Measurements from ENCODE around the gene SETD7. TPM values are rescaled to one million over a fixed set of nuclear protein-coding genes. Genes with fewer than 3 reads are reported as not detected.

SETD7 gene
- total and polyA plus RNA-seq, 2 of the 8 experiments (the other 6 are each of a cell fraction or from before 2014, with no cell fraction given) = 1.5 to 4.6 TPM

- no peaks in the 10 kb centered on the region for H3K79me1 ChIP-seq (ENCODE audit: low read depth, low read length)
- no peak overlapping the region for H2AFZ ChIP-seq (ENCODE audit: low read length)
- no peak for FAIRE-seq
- no peak overlapping the region for H2BK5ac ChIP-seq (ENCODE audit: low read depth, low read length)
- no peaks in the 10 kb centered on the region for H4K20me1 ChIP-seq (replicated peaks in 1 of 2; ENCODE audit: control insufficient read depth in 1 of 2, insufficient read depth in 2 of 2, low read length in 2 of 2)
- ChIA-PET CTCF (ENCODE audit: partially characterized antibody) (interaction anchor here (0.7 to 2.4 kb wide), 5 partner anchors 23 to 142 kb away, joined by 3 to 7 read pairs (median 4); no protein-coding TSS in a partner anchor), POLR2A (ENCODE audit: partially characterized antibody) (no interaction called here)
- H2BK12ac ChIP-seq (ENCODE audit: low read depth, low read length) = no peak overlapping the region
- no peak overlapping the region for H3K18ac ChIP-seq (ENCODE audit: extremely low read depth, low read length)
- no peak overlapping the region for H3K27ac ChIP-seq (ENCODE audit: low read depth, low read length)
- no peak overlapping the region for H3K14ac ChIP-seq (ENCODE audit: insufficient read length)
- no peak overlapping the region for H3K4ac ChIP-seq (replicated peaks; ENCODE audit: insufficient read length, low read depth, low read length)
- no peaks in the 10 kb centered on the region for H3K36me3 ChIP-seq (ENCODE audit: control insufficient read depth in 2 of 4, insufficient read depth in 4 of 4, low read length in 3 of 4)
- no peak overlapping the region for H2AK5ac ChIP-seq (ENCODE audit: low read depth, low read length)
- no peak overlapping the region; a peak in 1 of 4 replicates for H3K4me2 ChIP-seq (ENCODE audit: insufficient read depth in 1 of 2, low read depth in 2 of 2, low read length in 2 of 2)
- H4K8ac ChIP-seq (ENCODE audit: extremely low read depth, insufficient read depth, low read length) = no peak overlapping the region; the same call in 1 of the 2 replicates
- TF ChIP-seq EGR1 (IDR thresholded peaks at IDR 0.05; ENCODE audit: borderline replicate concordance, low read depth, low read length) = no peak
- TF ChIP-seq FOSL1 (IDR thresholded peaks at IDR 0.05; ENCODE audit: insufficient read depth, low read depth, low read length) = no peak
- no peak for TF ChIP-seq RFX5 (IDR thresholded peaks at IDR 0.05; ENCODE audit: borderline replicate concordance, low read depth, low read length)
- TF ChIP-seq MAFK (IDR thresholded peaks at IDR 0.05; ENCODE audit: low read depth, low read length) = no peak
- TF ChIP-seq CBX8 (IDR thresholded peaks at IDR 0.05; ENCODE audit: borderline replicate concordance, low read depth, low read length) = no peak
- no peak for TF ChIP-seq ZNF274 (IDR thresholded peaks at IDR 0.05; ENCODE audit: borderline replicate concordance, extremely low read depth, low read length)
- TF ChIP-seq CHD2 (IDR thresholded peaks at IDR 0.05; ENCODE audit: low read length) = no peak
- TF ChIP-seq SUZ12 (IDR thresholded peaks at IDR 0.05; ENCODE audit: low read length) = no peak
- TF ChIP-seq HDAC6 (IDR thresholded peaks at IDR 0.05; ENCODE audit: low read depth, low read length) = no peak
- no peak for TF ChIP-seq NANOG (IDR thresholded peaks at IDR 0.05; ENCODE audit: insufficient read depth, low read depth, low read length, poor library complexity, severe bottlenecking)
- TF ChIP-seq BACH1 (IDR thresholded peaks at IDR 0.05; ENCODE audit: low read length) = no peak
- no peak overlapping the region for H3K4me3 ChIP-seq (ENCODE audit: extremely low read depth in 1 of 4, insufficient read depth in 2 of 4, low read depth in 3 of 4, low read length in 4 of 4)
- H3K4me1 ChIP-seq (replicated peaks in 1 of 4; ENCODE audit: control insufficient read depth in 3 of 4, insufficient read depth in 4 of 4, low read length in 3 of 4) = peaks cover 0 to 9% (median 3%) of the 10 kb centered on the region in 4 experiments; a peak in 6 of 7 replicates
- no peaks in the 10 kb centered on the region for H3K79me2 ChIP-seq (ENCODE audit: control insufficient read depth in 1 of 2, insufficient read depth in 2 of 2, low read length in 2 of 2)
- DNase-seq (ENCODE audit: low read depth in 1 of 2, low spot score in 2 of 2) = no peak
- H3K23me2 ChIP-seq (ENCODE audit: low read depth, low read length) = peaks cover 19% of the 10 kb centered on the region; the same call in 1 of the 2 replicates
- WGBS, 2 experiments (ENCODE audit: extremely low coverage in 1 of 2, insufficient coverage in 1 of 2, insufficient read length in 1 of 2, insufficient replicate concordance in 2 of 2, low coverage in 1 of 2, low lambda C conversion rate in 2 of 2, missing lambda C conversion rate in 1 of 2) = 63% methylated on average over 11 of the region's 12 CpGs; no CpG with 5 or more reads in 1 of the 2 experiments
- no peak overlapping the region for H3K23ac ChIP-seq (ENCODE audit: insufficient read length)
- no peak overlapping the region for H2BK15ac ChIP-seq (ENCODE audit: low read length)
- H2BK20ac ChIP-seq (ENCODE audit: low read length) = no peak overlapping the region
- no peaks in the 10 kb centered on the region for H3K9me3 ChIP-seq (ENCODE audit: insufficient read depth in 2 of 2, low read depth in 1 of 2, low read length in 1 of 2)
- H3K9ac ChIP-seq (replicated peaks in 1 of 4; ENCODE audit: extremely low read depth in 1 of 4, low read depth in 3 of 4, low read length in 3 of 4) = no peak overlapping the region
- no peak overlapping the region for H2BK120ac ChIP-seq (replicated peaks; ENCODE audit: low read depth, low read length)
- H3K27me3 ChIP-seq (replicated peaks in 1 of 4; ENCODE audit: control insufficient read depth in 3 of 4, extremely low read depth in 1 of 4, insufficient read depth in 3 of 4, low read length in 3 of 4) = peaks cover 15 to 44% (median 40%) of the 10 kb centered on the region in 4 experiments
- H4K5ac ChIP-seq (ENCODE audit: insufficient read length, low read depth, low read length) = no peak overlapping the region
- no peak overlapping the region for H3K56ac ChIP-seq (replicated peaks; ENCODE audit: insufficient read length, low read depth, low read length)
- no peak overlapping the region for H4K91ac ChIP-seq (replicated peaks; ENCODE audit: insufficient read length, low read length)
These were observed 2.4 kb upstream of the SETD7 start for GRCh38 chr4:139558235-139559088.

All from H1 (cell line).